NB4 (cell line): Measurements from ENCODE around the gene FBXO24.

Source experiments
- MAX ChIP-seq: IDR thresholded peaks from 2 replicates; pipeline ENCODE4 v1.6.1; 2011; ENCODE audit warnings: low read depth, low read length
- TF ChIP-seq, protein P1 (sequence below): IDR thresholded peaks from one replicate; pipeline ENCODE4 v1.5.1; 2012; ENCODE audit warnings: low read depth, low read length

DNA sequence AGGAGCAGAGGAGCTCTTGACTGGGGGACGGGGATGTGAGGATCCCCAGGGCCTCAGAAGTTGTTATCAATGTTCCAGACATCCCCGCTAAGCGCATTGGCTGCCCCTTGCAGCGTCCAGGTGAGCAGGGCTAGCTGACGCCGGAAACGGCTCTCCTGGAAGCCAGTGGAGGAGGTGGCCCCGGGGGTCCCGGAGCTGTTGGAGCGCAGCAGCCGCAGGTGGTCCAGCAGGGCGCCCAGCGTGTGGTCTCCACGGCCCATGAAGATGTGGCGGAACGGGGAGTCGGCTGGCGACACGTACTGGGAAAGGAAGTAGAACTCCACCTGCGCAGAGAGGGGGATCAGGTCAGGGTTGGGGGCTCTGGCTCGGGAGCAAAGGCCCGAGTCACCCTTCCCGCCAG is 34.7 kb downstream of the FBXO24 start:
- TF ChIP-seq, protein P1, sequence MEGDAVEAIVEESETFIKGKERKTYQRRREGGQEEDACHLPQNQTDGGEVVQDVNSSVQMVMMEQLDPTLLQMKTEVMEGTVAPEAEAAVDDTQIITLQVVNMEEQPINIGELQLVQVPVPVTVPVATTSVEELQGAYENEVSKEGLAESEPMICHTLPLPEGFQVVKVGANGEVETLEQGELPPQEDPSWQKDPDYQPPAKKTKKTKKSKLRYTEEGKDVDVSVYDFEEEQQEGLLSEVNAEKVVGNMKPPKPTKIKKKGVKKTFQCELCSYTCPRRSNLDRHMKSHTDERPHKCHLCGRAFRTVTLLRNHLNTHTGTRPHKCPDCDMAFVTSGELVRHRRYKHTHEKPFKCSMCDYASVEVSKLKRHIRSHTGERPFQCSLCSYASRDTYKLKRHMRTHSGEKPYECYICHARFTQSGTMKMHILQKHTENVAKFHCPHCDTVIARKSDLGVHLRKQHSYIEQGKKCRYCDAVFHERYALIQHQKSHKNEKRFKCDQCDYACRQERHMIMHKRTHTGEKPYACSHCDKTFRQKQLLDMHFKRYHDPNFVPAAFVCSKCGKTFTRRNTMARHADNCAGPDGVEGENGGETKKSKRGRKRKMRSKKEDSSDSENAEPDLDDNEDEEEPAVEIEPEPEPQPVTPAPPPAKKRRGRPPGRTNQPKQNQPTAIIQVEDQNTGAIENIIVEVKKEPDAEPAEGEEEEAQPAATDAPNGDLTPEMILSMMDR: no peak
- TF ChIP-seq MAX: no peak
